ENCODE measurements around the gene SMARCC1.

The SMARCC1 gene

GRCh38 chr3:47594792-47595191, 186.9 kb downstream of the SMARCC1 start:
- no peak for FAIRE-seq

GRCh38 chr3:47592066-47592795, 189.5 kb downstream of the SMARCC1 start:
- FAIRE-seq (no peak), DNase-seq (ENCODE audit: insufficient read length, low spot score) (no peak)

More at GRCh38 chr3:47594792-47595191, 186.9 kb downstream of the SMARCC1 start:
- DNase-seq (ENCODE audit: insufficient read length, low spot score): no peak

- DNase-seq (ENCODE audit: insufficient read length, low spot score) (no peak), FAIRE-seq (no peak)
Measured at GRCh38 chr3:47590216-47590615, 191.5 kb downstream of the SMARCC1 start.

GRCh38 chr3:47588587-47588986, 193.1 kb downstream of the SMARCC1 start:
- DNase-seq (ENCODE audit: insufficient read length, low spot score): no peak
- no peak for FAIRE-seq

GRCh38 chr3:47588053-47588452, 193.6 kb downstream of the SMARCC1 start:
- FAIRE-seq (no peak), DNase-seq (ENCODE audit: insufficient read length, low spot score) (no peak)

- no peak for DNase-seq (ENCODE audit: insufficient read length, low spot score)
Measured at GRCh38 chr3:47586746-47587145, 194.9 kb downstream of the SMARCC1 start.

GRCh38 chr3:47583320-47584075, 198.2 kb downstream of the SMARCC1 start:
- FAIRE-seq (no peak), DNase-seq (ENCODE audit: insufficient read length, low spot score) (no peak)

More at GRCh38 chr3:47586746-47587145, 194.9 kb downstream of the SMARCC1 start:
- FAIRE-seq: no peak

GRCh38 chr3:47581835-47582234, 199.9 kb downstream of the SMARCC1 start:
- FAIRE-seq (no peak), DNase-seq (ENCODE audit: insufficient read length, low spot score) (no peak)

GRCh38 chr3:47581422-47581821, 200.3 kb downstream of the SMARCC1 start:
- FAIRE-seq (peak; percentile 54), DNase-seq (ENCODE audit: insufficient read length, low spot score) (no peak)

- FAIRE-seq (no peak), DNase-seq (ENCODE audit: insufficient read length, low spot score) (no peak)
Measured at GRCh38 chr3:47580481-47580880, 201.2 kb downstream of the SMARCC1 start.

- no peak for FAIRE-seq
- DNase-seq (ENCODE audit: insufficient read length, low spot score): no peak
Measured at GRCh38 chr3:47579875-47580274, 201.8 kb downstream of the SMARCC1 start.

- FAIRE-seq (no peak), DNase-seq (ENCODE audit: insufficient read length, low spot score) (no peak)
Measured at GRCh38 chr3:47578691-47579632, 202.7 kb downstream of the SMARCC1 start, which contains the start of gene CSPG5. Gene CSPG5, minus strand, starts transcription at chr3:47578865. Its CDS starts 172 bp downstream, at chr3:47578693.

- DNase-seq (ENCODE audit: insufficient read length, low spot score) (peak; percentile 73), FAIRE-seq (no peak)
Measured at GRCh38 chr3:47578119-47578632, 203.5 kb downstream of the SMARCC1 start.

- FAIRE-seq (no peak), DNase-seq (ENCODE audit: insufficient read length, low spot score) (no peak)
Measured at GRCh38 chr3:47577583-47578118, 204.0 kb downstream of the SMARCC1 start.

GRCh38 chr3:47573190-47574172, 208.2 kb downstream of the SMARCC1 start:
- no peak for DNase-seq (ENCODE audit: insufficient read length, low spot score)
- FAIRE-seq: peak; percentile 9

- FAIRE-seq: no peak
- DNase-seq (ENCODE audit: insufficient read length, low spot score): no peak
Measured at GRCh38 chr3:47571391-47572175, 210.1 kb downstream of the SMARCC1 start.

GRCh38 chr3:47568901-47569300, 212.8 kb downstream of the SMARCC1 start:
- FAIRE-seq (no peak), DNase-seq (ENCODE audit: insufficient read length, low spot score) (no peak)

- no peak for FAIRE-seq
Measured at GRCh38 chr3:47567149-47567548, 214.5 kb downstream of the SMARCC1 start.

More at GRCh38 chr3:47567149-47567548, 214.5 kb downstream of the SMARCC1 start:
- no peak for DNase-seq (ENCODE audit: insufficient read length, low spot score)
